Neural progenitor cell (in vitro differentiated cells): Measurements from ENCODE around the gene CERS3.

Experiments
- EZH2 ChIP-seq: fragments of 200-600 bp; sonication (generic); IDR thresholded peaks from 2 replicates; pipeline ENCODE4 v1.6.1; 2017; ENCODE audit warnings: antibody characterized with exemption, mild to moderate bottlenecking, moderate library complexity
- EZH2phosphoT487 ChIP-seq: fragments of 200-600 bp; sonication (generic); IDR thresholded peaks from 2 replicates; pipeline ENCODE4 v1.6.1; 2017; ENCODE audit warnings: antibody characterized with exemption
- TF ChIP-seq, protein P1 (sequence below): fragments of 200-600 bp; sonication (generic); IDR thresholded peaks from 2 replicates; pipeline ENCODE4 v1.5.1; 2017; ENCODE audit warnings: antibody characterized with exemption, mild to moderate bottlenecking

DNA sequence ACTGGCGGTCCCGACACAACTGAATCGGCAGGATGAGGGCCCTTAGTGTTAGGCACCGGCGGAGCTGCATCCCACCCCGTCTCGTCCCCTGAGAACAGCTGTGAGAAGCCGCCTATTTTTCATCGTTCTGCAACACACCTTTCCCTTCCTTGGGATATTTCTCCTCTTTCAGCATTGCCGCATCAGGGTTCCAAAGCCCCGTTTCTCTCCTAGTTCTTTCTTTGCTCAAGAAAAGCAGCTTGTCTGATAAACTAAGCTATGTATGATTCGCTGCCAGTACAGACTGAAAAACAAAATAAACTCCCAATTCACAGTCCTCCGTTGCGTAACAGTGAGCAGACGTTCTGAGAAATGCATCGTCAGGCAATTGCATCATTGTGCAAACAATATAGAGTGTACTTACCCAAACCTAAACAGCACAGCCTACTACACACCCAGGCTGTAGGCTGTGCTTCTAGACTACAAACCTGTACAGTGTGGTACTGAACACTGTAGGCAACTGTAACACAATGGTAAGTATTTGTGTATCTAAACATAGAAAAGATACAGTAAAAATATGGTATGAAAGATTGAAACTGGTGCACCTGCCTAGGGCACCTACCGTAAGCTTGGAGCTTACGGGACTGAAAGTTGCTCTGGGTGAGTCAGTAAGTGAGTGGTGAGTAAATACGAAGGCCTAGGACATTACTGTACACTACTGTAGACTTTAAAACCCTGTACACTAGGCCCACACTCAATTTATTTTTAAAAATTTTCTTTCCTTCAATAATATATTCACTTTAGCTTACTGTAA is 178.1 kb downstream of the CERS3 start:
- TF ChIP-seq, protein P1, sequence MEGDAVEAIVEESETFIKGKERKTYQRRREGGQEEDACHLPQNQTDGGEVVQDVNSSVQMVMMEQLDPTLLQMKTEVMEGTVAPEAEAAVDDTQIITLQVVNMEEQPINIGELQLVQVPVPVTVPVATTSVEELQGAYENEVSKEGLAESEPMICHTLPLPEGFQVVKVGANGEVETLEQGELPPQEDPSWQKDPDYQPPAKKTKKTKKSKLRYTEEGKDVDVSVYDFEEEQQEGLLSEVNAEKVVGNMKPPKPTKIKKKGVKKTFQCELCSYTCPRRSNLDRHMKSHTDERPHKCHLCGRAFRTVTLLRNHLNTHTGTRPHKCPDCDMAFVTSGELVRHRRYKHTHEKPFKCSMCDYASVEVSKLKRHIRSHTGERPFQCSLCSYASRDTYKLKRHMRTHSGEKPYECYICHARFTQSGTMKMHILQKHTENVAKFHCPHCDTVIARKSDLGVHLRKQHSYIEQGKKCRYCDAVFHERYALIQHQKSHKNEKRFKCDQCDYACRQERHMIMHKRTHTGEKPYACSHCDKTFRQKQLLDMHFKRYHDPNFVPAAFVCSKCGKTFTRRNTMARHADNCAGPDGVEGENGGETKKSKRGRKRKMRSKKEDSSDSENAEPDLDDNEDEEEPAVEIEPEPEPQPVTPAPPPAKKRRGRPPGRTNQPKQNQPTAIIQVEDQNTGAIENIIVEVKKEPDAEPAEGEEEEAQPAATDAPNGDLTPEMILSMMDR = no peak
- TF ChIP-seq EZH2phosphoT487 = no peak
- TF ChIP-seq EZH2 = no peak
